HG03066 (cell line): ENCODE results near the gene TMEM183A.

Experiments
- ATAC-seq: cut with Tn5 transposase; IDR thresholded peaks from one replicate; pipeline ENCODE4 v1.9.1; 2021; ENCODE audit warnings: low read depth; ENCODE audit not compliant: unreplicated experiment

Gene TMEM183A

GRCh38 chr1:203063287-203063686 is 56.1 kb downstream of the TMEM183A start:
- no peak for ATAC-seq

- ATAC-seq, result no peak
Measured at GRCh38 chr1:203065191-203065590, 58.0 kb downstream of the TMEM183A start.

GRCh38 chr1:203065986-203066385 is 58.8 kb downstream of the TMEM183A start:
- no peak for ATAC-seq

GRCh38 chr1:203066965-203067364 is 59.8 kb downstream of the TMEM183A start:
- no peak for ATAC-seq

- no peak for ATAC-seq
Measured at GRCh38 chr1:203069030-203069747, 62.0 kb downstream of the TMEM183A start.

GRCh38 chr1:203072002-203072602 is 64.9 kb downstream of the TMEM183A start:
- ATAC-seq, result no peak

GRCh38 chr1:203072911-203073310 is 65.7 kb downstream of the TMEM183A start:
- ATAC-seq, result no peak

- no peak for ATAC-seq
Measured at GRCh38 chr1:203073469-203073868, 66.3 kb downstream of the TMEM183A start.
